Esophagus squamous epithelium (tissue), 5 donors: ENCODE measurements around the gene SLCO2B1. TPM values are rescaled to one million over a fixed set of nuclear protein-coding genes. Genes with fewer than 3 reads are reported as not detected.

Experiments
- DNase-seq: peaks from one replicate; lab custom pipeline; 2025; lab: John Stamatoyannopoulos, UW
- H3K27ac ChIP-seq, 4 donors: fragments of 200-600 bp; sonication (generic); one replicate each; pipeline ENCODE4 v1.5.1; 2016 to 2019; ENCODE audit warnings: mild to moderate bottlenecking in 1 of 4
- H3K27me3 ChIP-seq, 4 donors: fragments of 200-600 bp; sonication (generic); 1 replicate in 3 of 4; 2 replicates in 1 of 4; pipeline versions ENCODE4 v1.5.1 to v1.6.0; 2017 to 2021; ENCODE audit warnings: antibody characterized with exemption in 1 of 4
- H3K36me3 ChIP-seq, 3 donors: fragments of 200-600 bp; sonication (generic); one replicate each; pipeline ENCODE4 v1.5.1; 2016 to 2019
- H3K4me1 ChIP-seq, 3 donors: fragments of 200-600 bp; sonication (generic); one replicate each; pipeline ENCODE4 v1.5.1; 2017 to 2019
- H3K4me3 ChIP-seq, 4 donors: fragments of 200-600 bp; sonication (generic); 1 replicate in 3 of 4; 2 replicates in 1 of 4; pipeline ENCODE4 v1.5.1; 2016 to 2019; ENCODE audit warnings: mild to moderate bottlenecking in 2 of 4, moderate library complexity in 1 of 4
- H3K9me3 ChIP-seq, 3 donors: fragments of 200-600 bp; sonication (generic); one replicate each; pipeline ENCODE4 v1.5.1; 2016 to 2019
- POLR2A ChIP-seq, 4 donors: fragments of 450-650 bp; IDR thresholded peaks; one replicate each; pipeline ENCODE4 v1.6.1; 2017; ENCODE audit warnings: antibody characterized with exemption in 4 of 4, mild to moderate bottlenecking in 4 of 4, moderate library complexity in 3 of 4
- WGBS, 2 donors: methylation state at CpG; one replicate each; pipeline ENCODE4 v1.1.5; 2018; 5-methylcytosine and 5-hydroxymethylcytosine counted together
- intact Hi-C: fragments of 100-400 bp; cut with DNase I; formaldehyde crosslinking; loops from one replicate; pipeline ENCODE4 v1.15.0; 2022
- total RNA-seq, 4 donors: library from RNA; depleted of rRNA; stranded (reverse); fragments of >200 nt; gene quantifications; one replicate each; pipeline ENCODE4 v1.1.0, GENCODE V29; 2016
- TF ChIP-seq, protein P1 (sequence below), 6 experiments: fragments of 450-650 bp in 4 of 6; fragments of 200-600 bp in 2 of 6; sonication (generic) in 2 of 6; IDR thresholded peaks; one replicate each; pipeline ENCODE4 v1.5.1; 2016 to 2019; ENCODE audit warnings: antibody characterized with exemption in 6 of 6, mild to moderate bottlenecking in 4 of 6, moderate library complexity in 4 of 6
- donor health status: DM: yes; HTN: yes; CAD: no.

SLCO2B1 gene
- total RNA-seq, 4 donors from 2014 or later: 3.6 to 35.7 (median 16.1) TPM

DNA sequence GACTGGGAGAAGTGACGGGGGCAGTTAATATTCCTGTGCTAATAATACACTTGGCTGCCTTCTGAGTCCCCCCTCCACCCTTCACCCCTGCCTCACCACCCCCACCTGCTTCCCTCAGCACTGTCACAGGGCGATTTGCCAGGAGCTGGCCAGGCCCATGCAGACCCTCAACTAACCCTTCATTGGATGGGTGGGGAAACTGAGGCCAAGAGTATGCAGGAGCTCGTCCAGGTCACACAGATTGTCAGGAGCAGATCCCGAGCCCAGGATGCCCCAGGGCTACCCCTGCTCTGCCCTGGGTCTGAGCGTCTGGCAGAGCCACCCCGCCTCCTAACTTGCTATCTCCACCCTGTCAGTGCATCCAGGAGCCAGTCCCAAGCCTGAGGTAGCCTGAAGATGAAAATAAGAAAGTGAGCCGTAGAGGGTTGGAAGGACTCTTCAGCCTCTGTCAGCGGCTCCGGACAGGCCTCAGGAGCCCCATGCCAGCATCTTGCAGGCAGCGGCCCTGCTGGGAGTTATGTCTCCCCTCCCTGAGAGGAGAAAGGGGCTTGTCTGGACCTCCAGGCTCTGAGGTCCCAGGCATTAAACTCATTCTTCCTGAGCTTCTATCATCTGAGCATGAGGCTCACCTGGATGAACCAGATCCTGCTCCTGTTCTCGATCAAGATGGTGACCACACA, 95.9 kb downstream of the SLCO2B1 start:
- peaks cover 0 to 7% (median 4%) of the 10 kb centered on the region in 3 donors for H3K4me1 ChIP-seq
- H3K27ac ChIP-seq: no peak overlapping the region
- intact Hi-C loops: loop anchor here (5.0 to 10.0 kb wide), 3 partner anchors 105 to 322 kb away; no protein-coding TSS in a partner anchor
- peaks cover 4 to 50% (median 5%) of the 10 kb centered on the region in 4 donors for H3K27me3 ChIP-seq
- 69 to 79% methylated on average over 2 to 6 of the region's 11 CpGs for WGBS, 2 donors
- H3K4me3 ChIP-seq: no peak overlapping the region
- DNase-seq: no peak
- no peaks in the 10 kb centered on the region for H3K9me3 ChIP-seq
- TF ChIP-seq POLR2A (IDR thresholded peaks at IDR 0.05): no peak
- TF ChIP-seq, protein P1, sequence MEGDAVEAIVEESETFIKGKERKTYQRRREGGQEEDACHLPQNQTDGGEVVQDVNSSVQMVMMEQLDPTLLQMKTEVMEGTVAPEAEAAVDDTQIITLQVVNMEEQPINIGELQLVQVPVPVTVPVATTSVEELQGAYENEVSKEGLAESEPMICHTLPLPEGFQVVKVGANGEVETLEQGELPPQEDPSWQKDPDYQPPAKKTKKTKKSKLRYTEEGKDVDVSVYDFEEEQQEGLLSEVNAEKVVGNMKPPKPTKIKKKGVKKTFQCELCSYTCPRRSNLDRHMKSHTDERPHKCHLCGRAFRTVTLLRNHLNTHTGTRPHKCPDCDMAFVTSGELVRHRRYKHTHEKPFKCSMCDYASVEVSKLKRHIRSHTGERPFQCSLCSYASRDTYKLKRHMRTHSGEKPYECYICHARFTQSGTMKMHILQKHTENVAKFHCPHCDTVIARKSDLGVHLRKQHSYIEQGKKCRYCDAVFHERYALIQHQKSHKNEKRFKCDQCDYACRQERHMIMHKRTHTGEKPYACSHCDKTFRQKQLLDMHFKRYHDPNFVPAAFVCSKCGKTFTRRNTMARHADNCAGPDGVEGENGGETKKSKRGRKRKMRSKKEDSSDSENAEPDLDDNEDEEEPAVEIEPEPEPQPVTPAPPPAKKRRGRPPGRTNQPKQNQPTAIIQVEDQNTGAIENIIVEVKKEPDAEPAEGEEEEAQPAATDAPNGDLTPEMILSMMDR (IDR thresholded peaks at IDR 0.05): no peak
- H3K36me3 ChIP-seq: no peaks in the 10 kb centered on the region

DNA sequence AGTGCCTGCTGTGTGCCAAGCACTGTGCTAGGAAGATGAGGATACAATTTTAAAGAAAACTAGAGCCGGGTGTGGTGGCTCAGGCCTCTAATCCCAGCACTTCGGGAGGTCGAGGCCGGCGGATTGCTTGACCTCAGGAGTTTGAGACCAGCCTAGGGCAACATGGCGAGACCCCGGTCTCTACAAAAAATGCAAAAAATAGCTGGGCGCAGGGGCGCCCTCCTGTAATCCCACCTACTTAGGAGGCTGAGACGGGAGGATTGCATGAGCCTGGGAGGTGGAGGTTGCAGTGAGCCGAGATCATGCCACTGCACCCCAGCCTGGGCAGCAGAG, 98.0 kb downstream of the SLCO2B1 start:
- 37 to 41% methylated on average over 10 to 11 of the region's 11 CpGs for WGBS, 2 donors
- Histone ChIP-seq H3K9me3 (peaks cover 0 to 6% (median 6%) of the 10 kb centered on the region in 3 donors), H3K4me1 (no peaks in the 10 kb centered on the region), H3K4me3 (no peak overlapping the region), H3K27ac (no peak overlapping the region), H3K27me3 (peaks cover 0 to 32% (median 0%) of the 10 kb centered on the region in 4 donors), H3K36me3 (no peaks in the 10 kb centered on the region)
- DNase-seq: no peak
- intact Hi-C loops: loop anchor here (5.0 to 10.0 kb wide), 3 partner anchors 107 to 324 kb away; no protein-coding TSS in a partner anchor
- TF ChIP-seq POLR2A (IDR thresholded peaks at IDR 0.05): no peak
- TF ChIP-seq, protein P1 (IDR thresholded peaks at IDR 0.05): no peak

DNA sequence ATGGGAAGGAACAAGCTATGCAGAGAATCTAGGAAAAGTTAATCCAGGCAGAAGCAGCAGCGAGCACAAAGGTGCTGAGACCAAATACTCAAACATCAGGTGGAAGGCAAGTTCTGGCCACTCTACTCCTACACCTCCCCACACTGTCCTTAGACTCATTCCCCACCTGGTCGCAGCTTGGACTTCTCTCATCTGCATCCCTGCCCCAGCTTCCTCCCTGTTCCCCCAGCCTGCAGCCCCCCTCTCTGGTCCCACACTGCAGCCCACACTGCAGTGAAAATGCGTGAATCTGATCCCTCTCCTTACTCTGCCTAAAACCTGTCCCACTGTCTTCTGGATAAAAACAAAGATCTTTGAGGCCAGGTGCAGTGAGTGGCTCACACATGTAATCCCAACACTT, 98.8 kb downstream of the SLCO2B1 start:
- H3K36me3 ChIP-seq: no peaks in the 10 kb centered on the region
- no peak for TF ChIP-seq POLR2A (IDR thresholded peaks at IDR 0.05)
- TF ChIP-seq, protein P1 (IDR thresholded peaks at IDR 0.05): no peak
- peaks cover 0 to 24% (median 0%) of the 10 kb centered on the region in 4 donors for H3K27me3 ChIP-seq
- no peak overlapping the region for H3K4me3 ChIP-seq
- no peak for DNase-seq
- intact Hi-C loops: loop anchor here (5.0 to 10.0 kb wide), 3 partner anchors 107 to 325 kb away; no protein-coding TSS in a partner anchor
- peaks cover 0 to 6% (median 6%) of the 10 kb centered on the region in 3 donors for H3K9me3 ChIP-seq
- no peak overlapping the region for H3K27ac ChIP-seq
- no peaks in the 10 kb centered on the region for H3K4me1 ChIP-seq
- whole genome bisulfite sequencing, 2 donors: 47% methylated on average over 3 of the region's 3 CpGs

DNA sequence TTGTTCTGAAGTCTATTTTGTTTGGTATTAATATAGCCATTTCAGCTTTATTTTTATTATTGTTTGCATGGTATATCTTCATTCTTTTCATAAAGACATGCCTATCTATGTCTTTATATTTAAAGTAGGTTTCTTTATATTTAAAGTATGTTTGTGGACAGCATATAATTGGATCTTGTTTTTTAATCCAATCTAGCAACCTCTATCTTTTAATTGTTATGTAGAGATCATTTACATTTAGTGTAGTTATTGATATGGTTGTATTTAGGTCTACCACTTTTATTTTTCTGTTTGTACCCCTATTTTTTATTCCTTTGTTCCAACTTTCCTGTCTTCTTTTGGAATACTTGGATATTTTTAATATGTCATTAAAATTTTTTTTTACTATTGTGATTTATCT, 103.4 kb downstream of the SLCO2B1 start:
- H3K27me3 ChIP-seq: peaks cover 0 to 13% (median 0%) of the 10 kb centered on the region in 4 donors
- H3K9me3 ChIP-seq: peaks cover 0 to 6% (median 6%) of the 10 kb centered on the region in 3 donors
- H3K27ac ChIP-seq: no peak overlapping the region
- H3K4me3 ChIP-seq: no peak overlapping the region
- H3K4me1 ChIP-seq: no peaks in the 10 kb centered on the region
- TF ChIP-seq POLR2A (IDR thresholded peaks at IDR 0.05): no peak
- TF ChIP-seq, protein P1 (IDR thresholded peaks at IDR 0.05): no peak
- intact Hi-C loops: no loop called here
- no peak for DNase-seq
- no peaks in the 10 kb centered on the region for H3K36me3 ChIP-seq

Other genes starting within 250 kb of the SLCO2B1 start
- gene XRRA1, start 202.0 kb upstream of the SLCO2B1 start, total RNA-seq: 10 to 100 TPM in 2 of 4 donors, 1 to 10 TPM in 1, under 1 TPM in 1; 0.45 to 19.5 (median 9.1) TPM
- gene SPCS2, start 201.8 kb upstream of the SLCO2B1 start, total RNA-seq: 10 to 100 TPM; 40.7 to 62.8 (median 53.6) TPM
- 1 to 10 TPM in 3 of 4 donors, under 1 TPM in 1; 0.99 to 5.5 (median 4.2) TPM for gene NEU3, start 162.2 kb upstream of the SLCO2B1 start, total RNA-seq
- not detected for gene OR2AT4, start 54.2 kb upstream of the SLCO2B1 start, total RNA-seq
- under 1 TPM in 1 of 4 donors, not detected in 3; 0.09 TPM for gene TPBGL, start 89.7 kb downstream of the SLCO2B1 start, total RNA-seq
- gene ARRB1, start 200.6 kb downstream of the SLCO2B1 start, total RNA-seq: 10 to 100 TPM in 3 of 4 donors, 1 to 10 TPM in 1; 9.6 to 24.8 (median 17.8) TPM
- gene RPS3, start 248.4 kb downstream of the SLCO2B1 start, total RNA-seq: 1,000 to 10,000 TPM; 1,101 to 2,606 (median 1,579) TPM